Hematopoietic multipotent progenitor cell (in vitro differentiated cells): Measurements from ENCODE around the gene FRMD5. TPM values are rescaled to one million over a fixed set of nuclear protein-coding genes. Genes with fewer than 3 reads are reported as not detected.
"Not testable (repeated sequence)": the region's sequence is repeated elsewhere in the genome, so short reads cannot be mapped to it uniquely, and the experiment has no call there.

ENCODE experiments used
- DNase-seq, 3 donors: peaks; one replicate each; pipeline ENCODE4 v3.0.0-alpha.2; 2011 to 2015; ENCODE audit warnings: low read depth in 2 of 3, low spot score in 2 of 3
- total RNA-seq: library from RNA; depleted of rRNA; stranded (reverse); fragments of >200 nt; gene quantifications from one replicate; pipeline ENCODE4 v1.2.3, GENCODE V29; 2012

The FRMD5 gene
- total RNA-seq = not detected

- peak; percentile 67 to 90 (median 88) for DNase-seq
Observed at GRCh38 chr15:44195151-44195740, at the start of gene FRMD5. FRMD5 (minus strand) TSS chr15:44195271.

DNA sequence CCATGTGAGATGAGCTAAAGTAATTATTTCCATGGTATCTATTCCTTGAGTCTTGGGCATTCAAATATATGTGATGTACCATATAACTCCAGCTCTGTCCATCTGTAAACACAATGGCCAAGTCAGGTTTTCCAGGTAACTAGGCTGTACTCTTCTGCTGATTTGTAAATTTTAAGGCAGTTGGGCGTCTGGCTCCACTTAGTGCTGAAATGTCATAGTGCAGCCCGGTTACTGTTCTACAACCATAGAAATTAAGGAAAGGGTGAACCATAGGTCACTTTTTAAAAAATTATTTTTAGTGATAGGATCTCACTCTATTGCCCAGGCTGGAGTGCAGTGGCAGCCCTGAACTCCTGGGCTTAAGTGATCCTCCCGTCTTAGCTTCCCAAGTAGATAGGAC lies 48.8 kb upstream of the FRMD5 start:
- DNase-seq = no peak

- no peak for DNase-seq
Observed at GRCh38 chr15:44243141-44243540, 48.1 kb upstream of the FRMD5 start.

DNA sequence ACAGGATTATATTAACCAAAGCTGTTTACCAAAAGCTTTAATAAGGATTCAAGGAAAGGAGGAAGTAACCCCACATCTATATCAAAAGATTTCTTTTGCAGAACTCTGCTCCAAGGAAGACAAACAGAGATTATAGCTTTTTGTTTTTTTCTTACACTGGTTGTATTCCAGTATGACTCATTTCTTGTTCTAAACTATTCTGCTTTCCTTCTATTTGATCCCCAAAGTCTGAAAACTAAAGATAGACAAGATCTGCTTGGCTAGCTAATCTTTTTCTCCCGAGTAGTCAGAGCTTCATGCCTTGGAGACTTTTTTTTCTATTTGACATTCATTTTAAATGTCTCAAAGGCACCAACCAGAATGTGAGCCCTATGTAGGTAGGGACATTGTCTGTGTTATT lies 36.8 kb upstream of the FRMD5 start:
- DNase-seq = no peak

- DNase-seq = not testable (repeated sequence)
Observed at GRCh38 chr15:44229301-44229700, 34.2 kb upstream of the FRMD5 start.

DNA sequence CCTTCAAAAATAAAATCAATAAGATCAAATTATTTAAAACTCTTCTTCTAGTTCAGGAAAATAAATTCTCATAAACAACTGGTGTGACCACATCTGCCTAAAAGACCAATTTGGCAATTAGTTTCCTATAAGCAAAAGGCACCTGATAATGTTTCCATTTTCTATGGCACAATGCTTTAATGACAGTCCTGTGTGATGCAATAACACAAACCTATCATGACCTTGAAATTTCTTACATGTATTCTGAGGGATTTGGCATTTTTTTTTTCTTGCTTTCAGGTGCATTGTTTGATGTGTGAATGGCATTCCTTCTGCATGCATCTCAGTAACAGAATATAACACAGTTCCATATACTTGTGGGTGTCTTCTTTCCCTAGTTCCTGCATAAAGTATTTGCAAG lies 32.5 kb upstream of the FRMD5 start:
- no peak for DNase-seq

DNA sequence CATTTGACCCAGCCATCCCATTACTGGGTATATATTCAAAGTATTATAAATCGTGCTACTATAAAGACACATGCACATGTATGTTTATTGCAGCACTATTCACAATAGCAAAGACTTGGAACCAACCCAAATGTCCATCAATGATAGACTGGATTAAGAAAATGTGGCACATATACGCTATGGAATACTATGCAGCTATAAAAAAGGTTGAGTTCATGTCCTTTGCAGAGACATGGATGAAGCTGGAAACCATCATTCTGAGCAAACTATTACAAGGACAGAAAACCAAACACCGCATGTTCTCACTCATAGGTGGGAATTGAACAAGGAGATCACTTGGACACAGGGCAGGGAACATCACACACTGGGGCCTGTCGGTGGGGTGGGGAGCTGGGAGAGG lies 31.9 kb upstream of the FRMD5 start:
- DNase-seq = not testable (repeated sequence)

DNA sequence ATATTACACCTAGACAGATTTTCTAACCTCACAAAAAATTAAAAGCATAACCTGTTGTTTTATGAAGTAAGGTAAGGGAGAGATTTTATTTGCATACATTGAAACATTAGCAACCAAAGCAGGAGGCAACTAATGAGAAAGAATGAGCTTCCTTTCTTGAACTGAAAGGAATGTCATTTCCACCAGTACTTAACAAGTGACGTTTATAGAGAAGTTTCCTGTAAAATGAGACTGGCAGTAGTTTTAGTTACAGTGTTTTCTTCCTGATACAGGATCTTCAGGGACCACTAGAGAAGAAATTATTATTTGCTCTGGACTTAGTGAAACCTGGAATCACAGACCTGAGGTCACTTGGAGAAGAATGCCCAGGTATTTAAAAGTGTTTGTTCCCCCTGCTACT lies 27.4 kb upstream of the FRMD5 start:
- no peak for DNase-seq

DNA sequence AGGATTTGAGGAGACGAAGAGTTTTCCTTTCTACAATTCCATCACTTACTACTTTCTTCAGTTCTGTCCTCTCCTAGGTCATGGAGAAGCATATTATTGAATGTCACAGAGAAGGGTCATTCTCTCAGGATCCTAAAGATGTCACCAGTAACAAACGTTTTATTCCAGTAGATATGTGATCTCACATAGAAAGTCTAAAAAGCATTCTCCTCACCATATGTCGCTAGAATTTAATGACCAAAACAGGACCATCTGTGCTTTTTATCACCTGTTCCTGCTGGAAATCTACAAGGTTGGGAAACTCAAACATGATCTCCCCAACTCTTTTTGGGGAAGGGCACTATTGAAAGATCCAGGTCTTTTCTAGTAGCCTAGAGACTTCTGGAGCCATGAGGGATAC lies 24.0 kb upstream of the FRMD5 start:
- no peak for DNase-seq

DNA sequence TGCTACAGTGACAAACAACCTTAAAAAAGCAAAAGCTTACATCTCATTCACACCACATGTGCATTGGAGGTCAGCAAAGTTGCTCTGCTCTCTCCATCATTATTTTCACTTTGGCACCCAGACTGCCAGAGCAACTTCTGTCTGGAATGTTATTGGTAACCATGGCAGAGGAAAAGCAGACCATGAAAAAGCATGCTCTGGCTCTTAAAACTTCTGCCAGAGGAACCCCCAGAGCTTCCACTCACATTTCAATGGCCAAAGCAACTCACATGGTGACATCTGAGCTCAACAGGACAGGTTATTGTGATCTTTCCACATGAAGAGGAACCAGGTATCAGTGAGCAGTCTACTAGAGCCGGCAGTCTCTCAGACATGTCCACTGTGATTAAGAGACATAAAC lies 21.9 kb upstream of the FRMD5 start:
- DNase-seq = no peak

DNA sequence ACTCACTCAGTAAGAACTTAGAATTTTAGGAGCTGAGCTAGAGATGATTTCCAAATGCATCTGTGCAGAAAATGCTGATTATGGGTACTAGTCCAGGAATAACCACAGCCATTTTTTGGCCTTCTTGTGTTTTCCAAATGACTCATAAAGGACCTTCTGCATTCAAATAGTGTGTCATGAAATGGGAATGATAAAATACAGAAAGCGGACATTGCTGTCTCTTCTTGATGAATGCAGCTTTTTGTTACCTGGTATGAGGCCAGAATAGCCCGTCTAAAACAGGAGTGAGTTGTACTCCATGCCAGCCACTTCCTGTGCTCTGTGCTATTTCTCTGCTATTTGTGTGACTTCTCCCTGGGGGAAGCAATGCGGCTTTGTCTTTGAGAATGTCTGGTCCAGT lies 20.5 kb upstream of the FRMD5 start:
- DNase-seq = no peak

- no peak for DNase-seq
Observed at GRCh38 chr15:44208956-44209355, 13.9 kb upstream of the FRMD5 start.

DNA sequence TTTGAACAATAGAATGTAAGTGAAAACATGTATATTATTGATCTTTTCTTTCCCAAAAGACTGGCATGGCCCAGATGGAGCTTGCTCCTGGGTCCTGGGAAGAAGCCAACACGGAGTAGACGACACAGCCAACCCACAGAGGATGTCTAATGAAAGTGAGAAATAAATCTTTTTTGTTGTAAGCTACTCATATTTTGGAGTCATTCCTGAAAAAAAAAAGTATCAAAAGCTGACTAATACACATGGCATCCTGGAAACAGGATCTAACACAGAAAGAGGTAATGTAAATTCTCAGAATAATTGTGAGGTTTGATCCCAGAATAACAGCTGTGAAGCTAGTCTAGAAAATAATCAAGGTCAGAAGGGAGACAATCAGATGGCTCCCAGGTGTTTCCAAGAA lies 12.6 kb upstream of the FRMD5 start:
- no peak for DNase-seq

- DNase-seq = no peak
Observed at GRCh38 chr15:44199393-44199792, 4.3 kb upstream of the FRMD5 start.

- DNase-seq = peak; percentile 11 to 61 (median 54)
Observed at GRCh38 chr15:44194323-44195150, 534 bp downstream of the FRMD5 start.

- DNase-seq = peak in 2 of 3 donors; percentile 2 to 3
Observed at GRCh38 chr15:44193651-44194322, 1.3 kb downstream of the FRMD5 start.

DNA sequence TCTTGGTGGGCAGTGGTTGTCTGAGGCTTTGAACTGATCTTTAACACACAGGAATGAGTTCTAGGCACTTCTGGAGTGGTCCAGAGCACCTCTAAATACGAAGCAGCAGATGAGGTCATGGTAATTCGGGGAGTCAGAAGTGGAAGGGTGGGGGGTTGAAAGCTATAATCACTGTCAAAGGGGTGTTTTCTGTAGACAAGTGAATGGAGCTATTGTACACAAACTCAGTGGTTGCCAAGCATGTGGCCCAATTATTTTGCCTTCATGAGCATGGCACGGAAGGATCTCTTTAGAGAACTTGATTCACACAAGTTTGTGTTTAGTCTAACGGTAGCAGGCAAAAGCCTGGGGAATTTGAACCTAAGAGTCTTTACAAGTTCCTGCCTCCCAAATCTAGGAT lies 6.3 kb downstream of the FRMD5 start:
- DNase-seq = no peak

DNA sequence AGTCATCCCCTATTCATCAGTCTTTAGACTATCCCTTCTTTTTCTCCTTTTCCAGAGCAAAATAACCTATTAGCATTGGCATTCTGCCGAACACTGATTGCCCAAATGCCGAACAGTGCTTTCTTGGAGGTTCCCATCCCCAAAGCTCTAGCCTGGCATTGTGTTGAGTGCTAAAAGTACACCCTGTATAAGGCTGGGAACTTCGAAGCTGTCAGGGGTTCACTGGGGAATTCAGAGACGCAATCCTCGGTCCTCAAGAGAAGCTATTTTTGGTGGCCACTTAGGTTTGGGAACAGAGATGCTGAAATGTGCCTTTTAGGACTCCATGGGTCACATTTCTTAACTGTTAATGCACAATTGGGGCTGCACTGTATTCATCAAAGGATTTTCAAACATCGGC lies 8.4 kb downstream of the FRMD5 start:
- no peak for DNase-seq

- no peak for DNase-seq
Observed at GRCh38 chr15:44183363-44183762, 11.7 kb downstream of the FRMD5 start.

DNA sequence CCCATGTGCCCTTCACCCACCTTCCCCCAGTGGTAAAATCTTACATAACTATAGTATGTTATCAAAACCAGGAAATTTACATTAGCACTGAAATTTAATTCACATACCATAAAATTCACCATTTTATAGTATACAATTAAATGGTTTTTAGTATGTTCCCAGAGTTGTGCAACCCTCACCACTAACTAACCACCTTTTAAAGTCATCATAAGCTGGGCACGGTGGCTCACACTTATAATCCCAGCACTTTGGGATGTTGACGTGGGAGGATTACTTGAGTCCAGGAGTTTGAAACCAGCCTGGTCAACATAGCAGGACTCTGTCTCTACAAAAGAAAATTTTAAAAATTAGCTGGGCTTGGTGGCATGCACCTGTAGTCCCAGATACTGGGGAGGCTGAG lies 13.7 kb downstream of the FRMD5 start:
- DNase-seq = no peak

DNA sequence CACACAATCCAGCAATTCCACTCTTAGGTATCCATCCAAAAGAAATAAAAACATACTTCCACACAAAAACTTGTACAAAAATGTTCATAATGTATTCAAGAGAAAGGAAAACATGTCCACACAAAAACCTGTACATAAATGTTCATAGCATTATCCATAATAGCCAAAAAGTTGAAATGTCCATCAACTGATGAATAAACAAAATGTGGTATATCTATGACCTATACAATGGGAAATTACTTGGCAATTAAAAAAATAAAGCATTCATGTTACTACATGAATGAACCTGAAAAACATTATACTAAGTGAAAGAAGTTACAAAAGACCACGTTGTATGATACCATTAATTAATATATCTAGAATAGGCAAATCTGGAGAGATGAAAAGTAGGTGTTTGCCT lies 17.9 kb downstream of the FRMD5 start:
- no peak for DNase-seq

- DNase-seq = no peak
Observed at GRCh38 chr15:44173813-44174212, 21.3 kb downstream of the FRMD5 start.
